ENCODE measurements around the gene RGS6. TPM values are rescaled to one million over a fixed set of nuclear protein-coding genes. Genes with fewer than 3 reads are reported as not detected.

The RGS6 gene
- total and polyA plus RNA-seq, 2 experiments from 2014 or later = 0.86 to 0.95 TPM

DNA sequence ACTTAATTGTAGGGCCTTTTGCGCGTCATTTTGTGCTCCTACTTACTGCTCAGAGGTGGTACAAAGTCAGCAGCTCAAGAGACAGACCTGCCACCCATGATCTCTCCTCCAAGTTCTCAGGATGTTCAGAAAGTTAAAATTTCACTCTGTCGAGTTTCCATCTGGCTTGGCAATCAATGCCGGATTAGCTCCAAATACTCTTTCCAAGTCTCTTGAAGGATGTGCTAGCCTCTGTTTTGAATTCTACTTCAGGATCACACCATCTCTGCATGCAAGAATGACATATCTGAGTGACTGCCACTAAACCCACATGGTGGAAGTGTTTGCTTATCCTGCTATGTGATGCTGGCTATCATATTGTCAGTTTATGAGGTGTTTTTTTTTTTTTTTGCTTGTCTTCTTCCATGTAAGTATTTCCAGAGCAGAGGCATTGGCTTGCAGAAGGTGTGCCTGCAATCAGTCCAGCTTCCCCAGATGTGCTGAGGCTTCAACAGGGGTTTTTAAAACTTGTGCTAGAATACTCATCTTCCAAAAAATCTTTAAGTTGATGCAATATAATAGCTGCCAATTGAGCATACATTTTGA is 125.6 kb downstream of the RGS6 start:
- Histone ChIP-seq H3K4me1 (ENCODE audit: low read depth) (no peaks in the 10 kb centered on the region), H3K27me3 (no peaks in the 10 kb centered on the region), H3K4me3 (no peak overlapping the region), H3K36me3 (no peaks in the 10 kb centered on the region), H3K27ac (no peak overlapping the region), H3K9me3 (ENCODE audit: low read depth) (no peaks in the 10 kb centered on the region)
- TF ChIP-seq CTCF (IDR thresholded peaks at IDR 0.05; ENCODE audit: low read depth, low read length) = no peak
- no peak for DNase-seq (ENCODE audit: low read depth in 1 of 2, low spot score in 1 of 2)

- H3K9me3 ChIP-seq (ENCODE audit: low read depth) = no peaks in the 10 kb centered on the region
- H3K36me3 ChIP-seq = no peaks in the 10 kb centered on the region
- no peak overlapping the region for H3K27ac ChIP-seq
- no peaks in the 10 kb centered on the region for H3K27me3 ChIP-seq
- no peak overlapping the region for H3K4me3 ChIP-seq
- H3K4me1 ChIP-seq (ENCODE audit: low read depth) = no peaks in the 10 kb centered on the region
- DNase-seq (ENCODE audit: low read depth in 1 of 2, low spot score in 1 of 2) = no peak
- no peak for TF ChIP-seq CTCF (IDR thresholded peaks at IDR 0.05; ENCODE audit: low read depth, low read length)
These were observed 128.2 kb downstream of the RGS6 start for GRCh38 chr14:72060460-72060859.

GRCh38 chr14:72060917-72061316 is 128.7 kb downstream of the RGS6 start:
- Histone ChIP-seq H3K4me1 (ENCODE audit: low read depth) (no peaks in the 10 kb centered on the region), H3K27me3 (no peaks in the 10 kb centered on the region), H3K36me3 (no peaks in the 10 kb centered on the region), H3K9me3 (ENCODE audit: low read depth) (no peaks in the 10 kb centered on the region), H3K4me3 (no peak overlapping the region), H3K27ac (no peak overlapping the region)
- no peak for TF ChIP-seq CTCF (IDR thresholded peaks at IDR 0.05; ENCODE audit: low read depth, low read length)
- DNase-seq (ENCODE audit: low read depth in 1 of 2, low spot score in 1 of 2) = no peak

GRCh38 chr14:72061718-72062117 is 129.5 kb downstream of the RGS6 start:
- H3K4me3 ChIP-seq = no peak overlapping the region
- no peaks in the 10 kb centered on the region for H3K27me3 ChIP-seq
- no peak overlapping the region for H3K27ac ChIP-seq
- H3K4me1 ChIP-seq (ENCODE audit: low read depth) = no peaks in the 10 kb centered on the region
- no peak for DNase-seq (ENCODE audit: low read depth in 1 of 2, low spot score in 1 of 2)
- no peaks in the 10 kb centered on the region for H3K36me3 ChIP-seq
- H3K9me3 ChIP-seq (ENCODE audit: low read depth) = no peaks in the 10 kb centered on the region
- TF ChIP-seq CTCF (IDR thresholded peaks at IDR 0.05; ENCODE audit: low read depth, low read length) = no peak

- DNase-seq (ENCODE audit: low read depth in 1 of 2, low spot score in 1 of 2) = no peak
- H3K27me3 ChIP-seq = no peaks in the 10 kb centered on the region
- TF ChIP-seq CTCF (IDR thresholded peaks at IDR 0.05; ENCODE audit: low read depth, low read length) = no peak
- H3K36me3 ChIP-seq = no peaks in the 10 kb centered on the region
- H3K4me1 ChIP-seq (ENCODE audit: low read depth) = no peaks in the 10 kb centered on the region
- H3K4me3 ChIP-seq = no peak overlapping the region
- H3K27ac ChIP-seq = no peak overlapping the region
- H3K9me3 ChIP-seq (ENCODE audit: low read depth) = no peaks in the 10 kb centered on the region
These were observed 131.6 kb downstream of the RGS6 start for GRCh38 chr14:72063761-72064282.

Data from cardiac muscle cell (in vitro differentiated cells and primary cell).